Measurements from ENCODE around the gene SIVA1. TPM values are rescaled to one million over a fixed set of nuclear protein-coding genes. Genes with fewer than 3 reads are reported as not detected.
A peak's percentile ranks its signal among the peaks of the same experiment; 100 is the strongest.

Gene SIVA1
- total and polyA plus RNA-seq, 2 donors (not counting 1 experiment from before 2014, with no cell fraction given): 50.7 to 123 TPM

DNA sequence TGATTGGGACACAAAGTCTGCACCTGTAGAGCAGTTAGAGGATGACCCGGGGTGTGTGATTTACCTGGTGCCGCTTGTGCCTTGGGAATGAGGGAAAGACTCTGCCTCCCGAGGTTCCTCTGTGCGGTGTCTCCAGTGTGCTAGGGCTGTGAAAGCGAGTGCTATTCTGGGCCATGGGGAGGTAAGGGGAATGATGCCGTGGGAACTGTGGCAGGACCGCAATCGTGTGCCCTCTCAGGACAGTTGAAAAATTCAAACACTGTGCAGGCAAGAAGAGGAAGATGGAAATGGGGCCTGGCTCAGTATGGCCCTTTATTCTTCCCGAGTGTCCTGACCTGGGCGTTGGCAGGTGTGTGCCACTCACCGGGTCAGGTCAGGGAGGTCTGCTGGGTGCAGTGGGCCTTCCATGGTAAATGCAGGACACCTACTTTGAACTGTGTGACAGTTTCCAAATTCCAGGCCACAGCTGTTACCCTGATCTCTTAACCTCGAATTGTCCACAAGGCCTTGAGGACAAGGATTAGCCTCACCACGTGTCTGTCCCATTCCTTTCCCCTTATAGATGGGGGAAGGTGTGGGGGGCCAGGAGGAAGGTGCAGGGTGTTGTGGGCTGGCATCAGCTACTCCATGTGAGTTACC, 1.4 kb downstream of the SIVA1 start:
- 83% methylated on average over 11 of the region's 13 CpGs for WGBS (ENCODE audit: insufficient coverage)
- Histone ChIP-seq H3K27me3 (replicated peaks in 1 of 4; ENCODE audit: control extremely low read depth in 1 of 4, control insufficient read depth in 3 of 4, insufficient read depth in 4 of 4, low read length in 3 of 4) (no peaks in the 10 kb centered on the region), H3K79me2 (ENCODE audit: control insufficient read depth, insufficient read depth, low read length) (peaks cover 32% of the 10 kb centered on the region), H2AFZ (ENCODE audit: insufficient read depth, low read depth, low read length, poor library complexity, severe bottlenecking) (no peak overlapping the region), H3K9me3 (ENCODE audit: control extremely low read depth in 1 of 3, control insufficient read depth in 2 of 3, insufficient read depth in 1 of 3, low read length in 2 of 3) (peaks cover 0 to 14% (median 0%) of the 10 kb centered on the region in 3 donors), H3K27ac (ENCODE audit: low read length in 2 of 2) (no peak overlapping the region), H3K4me2 (replicated peaks; ENCODE audit: low read depth, low read length, poor library complexity, severe bottlenecking) (peak overlapping the region; percentile 94), H4K20me1 (ENCODE audit: control insufficient read depth, insufficient read depth, low read length, poor library complexity, severe bottlenecking) (peaks cover 51% of the 10 kb centered on the region), H3K9ac (ENCODE audit: low read length) (peak overlapping the region; percentile 88), H3K36me3 (replicated peaks in 1 of 2; ENCODE audit: control extremely low read depth in 1 of 2, control insufficient read depth in 1 of 2, extremely low read depth in 1 of 2, insufficient read depth in 2 of 2, low read length in 1 of 2) (peaks cover 0 to 34% of the 10 kb centered on the region in 2 experiments), H3K4me3 (ENCODE audit: control extremely low read depth in 1 of 5, extremely low read depth in 1 of 5, insufficient read depth in 1 of 5, low read depth in 2 of 5, low read length in 4 of 5) (peak overlapping the region in 4 of 5 experiments; percentile 85 to 98 (median 92)), H3K4me1 (ENCODE audit: control insufficient read depth in 2 of 2, insufficient read depth in 2 of 2, low read length in 2 of 2) (peaks cover 18 to 21% of the 10 kb centered on the region in 2 donors)
- Mint-ChIP-seq H3K4me1 (peaks cover 33% of the 10 kb centered on the region), H3K9me3 (ENCODE audit: insufficient read depth) (no peaks in the 10 kb centered on the region), H3K4me3 (peak overlapping the region; percentile 91), H3K27me3 (no peaks in the 10 kb centered on the region), H3K27ac (peak overlapping the region; percentile 78)
- intact Hi-C loops (cut with micrococcal nuclease): loop anchor here (5.0 kb wide), 3 partner anchors 313 to 1037 kb away; partner anchors contain the start of genes BRF1, GPR132, XRCC3 and ZFYVE21
- TF ChIP-seq, protein P1, sequence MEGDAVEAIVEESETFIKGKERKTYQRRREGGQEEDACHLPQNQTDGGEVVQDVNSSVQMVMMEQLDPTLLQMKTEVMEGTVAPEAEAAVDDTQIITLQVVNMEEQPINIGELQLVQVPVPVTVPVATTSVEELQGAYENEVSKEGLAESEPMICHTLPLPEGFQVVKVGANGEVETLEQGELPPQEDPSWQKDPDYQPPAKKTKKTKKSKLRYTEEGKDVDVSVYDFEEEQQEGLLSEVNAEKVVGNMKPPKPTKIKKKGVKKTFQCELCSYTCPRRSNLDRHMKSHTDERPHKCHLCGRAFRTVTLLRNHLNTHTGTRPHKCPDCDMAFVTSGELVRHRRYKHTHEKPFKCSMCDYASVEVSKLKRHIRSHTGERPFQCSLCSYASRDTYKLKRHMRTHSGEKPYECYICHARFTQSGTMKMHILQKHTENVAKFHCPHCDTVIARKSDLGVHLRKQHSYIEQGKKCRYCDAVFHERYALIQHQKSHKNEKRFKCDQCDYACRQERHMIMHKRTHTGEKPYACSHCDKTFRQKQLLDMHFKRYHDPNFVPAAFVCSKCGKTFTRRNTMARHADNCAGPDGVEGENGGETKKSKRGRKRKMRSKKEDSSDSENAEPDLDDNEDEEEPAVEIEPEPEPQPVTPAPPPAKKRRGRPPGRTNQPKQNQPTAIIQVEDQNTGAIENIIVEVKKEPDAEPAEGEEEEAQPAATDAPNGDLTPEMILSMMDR (IDR thresholded peaks at IDR 0.05): no peak
- no peak for TF ChIP-seq EZH2 (IDR thresholded peaks at IDR 0.05; ENCODE audit: borderline replicate concordance, insufficient read depth, low read depth, low read length, poor library complexity, severe bottlenecking)
- no peak for ATAC-seq (ENCODE audit: low read depth)
- no peak for DNase-seq
- ChIA-PET CTCF (interaction anchor here (1.4 to 2.5 kb wide), 2 partner anchors 14 to 291 kb away, joined by 3 to 13 read pairs; no protein-coding TSS in a partner anchor), POLR2A (no interaction called here)

GRCh38 chr14:104755621-104756020, 2.7 kb downstream of the SIVA1 start:
- Histone ChIP-seq H3K9me3 (ENCODE audit: control extremely low read depth in 1 of 3, control insufficient read depth in 2 of 3, insufficient read depth in 1 of 3, low read length in 2 of 3) (peaks cover 0 to 11% (median 0%) of the 10 kb centered on the region in 3 donors), H3K79me2 (ENCODE audit: control insufficient read depth, insufficient read depth, low read length) (peaks cover 29% of the 10 kb centered on the region), H4K20me1 (ENCODE audit: control insufficient read depth, insufficient read depth, low read length, poor library complexity, severe bottlenecking) (peaks cover 58% of the 10 kb centered on the region), H3K36me3 (replicated peaks in 1 of 2; ENCODE audit: control extremely low read depth in 1 of 2, control insufficient read depth in 1 of 2, extremely low read depth in 1 of 2, insufficient read depth in 2 of 2, low read length in 1 of 2) (peaks cover 0 to 40% of the 10 kb centered on the region in 2 experiments), H3K27ac (ENCODE audit: low read length in 2 of 2) (no peak overlapping the region), H3K4me1 (ENCODE audit: control insufficient read depth in 2 of 2, insufficient read depth in 2 of 2, low read length in 2 of 2) (peaks cover 18 to 21% of the 10 kb centered on the region in 2 donors), H3K4me3 (ENCODE audit: control extremely low read depth in 1 of 5, extremely low read depth in 1 of 5, insufficient read depth in 1 of 5, low read depth in 2 of 5, low read length in 4 of 5) (no peak overlapping the region), H3K4me2 (replicated peaks; ENCODE audit: low read depth, low read length, poor library complexity, severe bottlenecking) (no peak overlapping the region), H3K9ac (ENCODE audit: low read length) (no peak overlapping the region), H2AFZ (ENCODE audit: insufficient read depth, low read depth, low read length, poor library complexity, severe bottlenecking) (no peak overlapping the region), H3K27me3 (replicated peaks in 1 of 4; ENCODE audit: control extremely low read depth in 1 of 4, control insufficient read depth in 3 of 4, insufficient read depth in 4 of 4, low read length in 3 of 4) (no peaks in the 10 kb centered on the region)
- H3K4me3 Mint-ChIP-seq: no peak overlapping the region
- no peaks in the 10 kb centered on the region for H3K27me3 Mint-ChIP-seq
- CTCF ChIA-PET: interaction anchor here (2.5 kb wide), 1 partner anchor 13 kb away, joined by 13 read pairs; no protein-coding TSS in a partner anchor
- H3K4me1 Mint-ChIP-seq: peaks cover 33% of the 10 kb centered on the region
- intact Hi-C loops (cut with micrococcal nuclease): no loop called here
- ATAC-seq (ENCODE audit: low read depth) (no peak), DNase-seq (no peak)
- TF ChIP-seq EZH2 (IDR thresholded peaks at IDR 0.05; ENCODE audit: borderline replicate concordance, insufficient read depth, low read depth, low read length, poor library complexity, severe bottlenecking): no peak
- TF ChIP-seq, protein P1 (IDR thresholded peaks at IDR 0.05): no peak
- no peak overlapping the region for H3K27ac Mint-ChIP-seq
- 87% methylated on average over 11 of the region's 11 CpGs for WGBS (ENCODE audit: insufficient coverage)
- no peaks in the 10 kb centered on the region for H3K9me3 Mint-ChIP-seq (ENCODE audit: insufficient read depth)
- POLR2A ChIA-PET: no interaction called here
